HG03095 (cell line): ENCODE data around the gene SLC7A14.
A peak's percentile ranks its signal among the peaks of the same experiment; 100 is the strongest.
"Not testable (repeated sequence)": the region's sequence is repeated elsewhere in the genome, so short reads cannot be mapped to it uniquely, and the experiment has no call there.

Experiments used
- ATAC-seq: cut with Tn5 transposase; IDR thresholded peaks from one replicate; pipeline ENCODE4 v1.9.1; 2021; ENCODE audit warnings: moderate library complexity; ENCODE audit not compliant: unreplicated experiment

SLC7A14 gene

DNA sequence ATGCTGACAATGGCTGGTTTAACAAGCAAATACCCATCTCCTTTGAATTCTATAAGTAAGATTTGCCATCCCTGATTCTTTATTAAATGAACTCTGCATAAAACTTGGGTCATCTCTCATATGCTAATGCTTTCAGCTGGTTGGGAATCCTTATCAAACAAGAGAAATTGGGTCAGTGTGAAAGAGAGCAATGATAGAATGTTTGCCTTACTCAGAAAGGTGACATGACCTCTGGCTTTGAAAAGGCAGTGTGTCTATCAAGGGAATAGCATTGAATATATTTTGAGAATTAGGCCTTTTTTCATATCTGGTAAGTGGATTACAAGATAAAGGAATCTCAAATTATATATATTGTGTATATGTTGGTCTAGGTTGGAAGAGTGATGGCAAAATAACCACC, 8.7 kb upstream of the SLC7A14 start:
- ATAC-seq, result no peak

DNA sequence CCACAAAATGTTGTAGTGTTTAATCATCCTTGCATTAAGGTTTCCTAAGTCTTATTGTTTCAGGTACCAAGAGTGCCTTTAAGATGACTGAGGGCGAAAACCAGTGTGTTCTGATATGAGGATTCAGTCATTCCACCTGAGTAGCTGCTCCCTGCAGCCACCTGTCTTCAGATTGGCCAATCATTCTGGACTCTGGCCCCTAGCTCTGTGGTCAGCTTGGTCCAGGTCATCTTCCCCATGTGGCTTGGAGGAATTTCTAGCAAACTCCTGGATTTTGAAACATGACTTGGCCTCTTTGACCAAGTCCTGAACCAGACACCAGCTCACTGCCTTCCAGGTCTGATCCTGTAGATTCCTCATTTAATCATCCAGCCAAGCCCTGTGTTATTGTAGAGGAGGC, 7.8 kb upstream of the SLC7A14 start:
- no peak for ATAC-seq

DNA sequence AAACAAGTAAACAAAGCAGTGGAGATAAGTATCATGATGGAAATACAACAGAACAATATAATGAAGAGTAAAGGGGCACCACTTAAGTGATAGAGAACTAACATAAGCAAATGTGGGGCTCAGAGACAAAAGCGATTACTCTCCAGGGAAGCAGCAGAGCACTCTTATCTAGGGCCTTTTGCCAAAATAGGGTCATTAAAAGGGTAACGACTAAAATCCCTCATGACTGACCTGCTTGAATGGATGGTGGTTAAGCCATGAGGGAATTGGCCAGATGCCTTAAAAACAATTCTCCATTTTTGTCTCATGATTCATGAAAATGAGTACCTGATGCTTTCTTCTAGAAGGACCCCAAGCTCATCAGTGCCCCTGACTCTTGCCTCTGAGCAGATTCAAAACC, 3.2 kb upstream of the SLC7A14 start:
- no peak for ATAC-seq

DNA sequence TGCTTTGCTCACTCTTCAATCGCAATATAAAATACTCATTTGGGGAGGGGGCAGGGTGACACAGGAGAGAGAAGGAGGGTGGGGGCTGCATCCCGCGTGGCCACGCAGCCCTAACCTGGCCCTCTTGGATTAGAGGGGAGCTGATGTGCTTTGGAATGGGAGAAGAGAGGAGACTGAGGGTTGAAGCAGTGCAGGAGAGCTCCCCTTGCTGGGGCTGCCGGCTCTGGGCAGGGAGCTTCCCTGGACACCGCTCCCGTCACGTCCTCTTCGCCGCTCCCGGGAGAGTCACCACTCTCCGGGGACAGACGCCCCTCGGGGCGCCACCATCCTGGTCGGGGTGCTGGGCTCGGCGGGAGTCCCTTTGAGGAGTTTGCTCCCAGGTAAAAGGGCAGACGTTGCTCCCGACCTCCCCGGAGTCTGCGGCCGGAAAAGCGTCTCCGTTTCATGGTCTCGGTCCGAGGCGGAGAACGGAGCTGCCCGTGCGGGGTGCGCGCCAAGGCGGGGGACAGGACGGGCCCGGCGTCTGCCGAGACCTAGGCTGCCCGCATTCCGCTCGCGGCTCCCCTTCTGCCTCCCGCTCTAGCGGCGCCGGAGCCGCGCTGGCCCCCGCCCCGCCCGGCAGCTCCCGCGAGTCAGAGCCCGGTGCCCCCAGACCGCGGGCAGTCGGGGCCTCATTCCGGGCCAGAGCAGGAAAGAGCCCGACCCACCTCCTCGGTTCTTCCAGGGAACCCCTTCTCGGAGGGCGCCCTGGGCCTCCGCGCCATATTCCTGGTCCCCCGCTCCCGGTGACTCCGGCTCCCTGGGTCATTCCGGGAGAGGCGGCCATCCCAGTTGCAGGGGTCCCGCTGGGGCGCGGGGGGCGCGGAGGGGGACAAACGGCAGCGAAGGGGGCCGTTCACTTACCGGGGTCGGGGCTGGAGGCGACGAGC, 603 bp downstream of the SLC7A14 start:
- no peak for ATAC-seq

DNA sequence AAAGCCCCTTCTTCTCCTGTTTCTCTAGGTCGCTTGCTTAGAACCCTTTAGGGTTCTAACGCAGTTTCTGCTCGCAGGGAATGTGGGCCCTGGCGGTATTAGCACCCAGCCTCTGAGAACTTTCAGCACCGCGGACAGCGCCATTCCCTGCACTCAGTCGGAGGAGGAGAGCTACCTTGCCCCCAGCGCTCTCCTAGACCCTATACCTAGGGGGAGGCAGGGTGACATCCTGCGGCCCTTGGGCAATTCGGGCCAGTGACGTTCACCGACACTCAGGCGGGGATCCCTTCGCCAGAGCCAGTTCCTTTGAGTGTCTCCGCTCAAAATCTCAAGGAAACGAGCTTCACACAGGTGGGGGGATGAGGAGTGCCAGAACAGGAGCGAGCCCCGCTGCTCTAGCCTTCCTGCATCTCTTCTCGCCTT, 1.3 kb downstream of the SLC7A14 start:
- no peak for ATAC-seq

DNA sequence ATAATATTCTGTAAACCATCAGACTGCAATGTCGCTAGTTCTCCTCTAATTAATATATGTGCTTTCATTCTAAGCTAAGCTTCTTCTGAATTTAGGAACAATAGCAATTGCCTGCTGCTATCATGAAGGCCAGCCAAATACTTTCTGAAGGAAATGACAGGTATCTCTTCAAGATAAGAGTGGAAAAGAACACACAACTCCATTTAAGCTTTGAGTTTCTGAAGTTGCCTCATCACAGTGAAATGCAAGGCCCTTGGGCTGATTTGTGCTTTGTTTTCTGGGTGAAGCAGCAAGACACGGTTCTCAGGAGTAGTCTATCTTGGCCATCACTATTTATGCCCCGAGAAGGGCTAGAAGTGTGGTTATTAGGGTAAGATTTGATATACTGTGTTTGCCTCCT, 6.2 kb downstream of the SLC7A14 start:
- ATAC-seq, result no peak

DNA sequence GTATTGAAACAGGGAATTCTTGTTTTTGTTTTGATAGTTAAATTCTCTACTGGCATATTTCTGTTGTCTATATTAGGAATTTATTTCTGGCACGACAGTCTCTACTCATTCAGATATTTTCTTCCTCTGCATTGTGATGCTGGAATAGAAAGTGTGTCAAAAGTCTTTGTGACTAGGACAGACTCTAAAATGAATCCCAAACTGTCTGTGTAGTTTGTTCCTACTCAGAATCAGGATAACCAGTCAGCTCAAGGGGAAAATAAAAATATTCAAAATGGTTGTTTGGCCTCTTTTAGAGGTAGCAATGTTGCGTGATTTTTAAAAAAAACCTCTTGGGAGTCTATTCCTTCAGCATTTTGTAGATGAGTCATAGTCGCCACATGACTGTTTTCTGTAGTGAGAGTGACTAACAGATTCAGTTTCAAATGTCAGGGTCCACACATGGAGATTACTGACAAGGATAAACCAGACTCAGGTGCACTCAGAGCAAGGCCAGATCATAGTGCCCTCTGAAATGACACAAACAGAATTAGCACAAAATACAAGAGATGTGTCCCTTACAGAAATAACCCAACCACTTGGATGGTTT, 13.1 kb downstream of the SLC7A14 start:
- ATAC-seq, result peak; percentile 98

DNA sequence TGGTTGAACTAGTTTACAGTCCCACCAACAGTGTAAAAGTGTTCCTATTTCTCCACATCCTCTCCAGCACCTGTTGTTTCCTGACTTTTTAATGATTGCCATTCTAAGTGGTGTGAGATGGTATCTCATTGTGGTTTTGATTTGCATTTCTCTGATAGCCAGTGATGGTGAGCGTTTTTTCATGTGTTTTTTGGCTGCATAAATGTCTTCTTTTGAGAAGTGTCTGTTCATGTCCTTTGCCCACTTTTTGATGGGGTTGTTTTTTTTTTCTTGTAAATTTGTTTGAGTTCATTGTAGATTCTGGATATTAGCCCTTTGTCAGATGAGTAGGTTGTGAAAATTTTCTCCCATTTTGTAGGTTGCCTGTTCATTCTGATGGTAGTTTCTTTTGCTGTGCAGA, 18.3 kb downstream of the SLC7A14 start:
- not testable (repeated sequence) for ATAC-seq

DNA sequence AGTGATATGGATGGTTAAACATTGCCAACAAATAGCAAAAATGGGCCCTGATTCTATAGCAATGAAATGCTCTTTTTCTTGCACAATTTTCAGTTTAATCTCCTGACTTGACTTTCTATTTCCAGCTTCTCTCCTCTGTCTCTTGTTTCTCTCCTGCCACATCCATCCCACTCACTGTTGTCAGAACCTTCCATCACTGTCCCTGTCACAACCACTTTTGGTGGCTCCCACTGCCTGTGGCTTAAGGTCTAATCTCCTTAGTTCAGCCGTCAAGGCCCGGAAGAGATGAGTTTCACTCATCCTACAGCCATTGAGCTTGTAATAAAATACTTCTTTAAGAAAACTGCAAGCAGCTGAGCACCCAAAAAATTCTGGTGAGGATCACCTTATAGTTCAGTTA, 19.5 kb downstream of the SLC7A14 start:
- no peak for ATAC-seq

DNA sequence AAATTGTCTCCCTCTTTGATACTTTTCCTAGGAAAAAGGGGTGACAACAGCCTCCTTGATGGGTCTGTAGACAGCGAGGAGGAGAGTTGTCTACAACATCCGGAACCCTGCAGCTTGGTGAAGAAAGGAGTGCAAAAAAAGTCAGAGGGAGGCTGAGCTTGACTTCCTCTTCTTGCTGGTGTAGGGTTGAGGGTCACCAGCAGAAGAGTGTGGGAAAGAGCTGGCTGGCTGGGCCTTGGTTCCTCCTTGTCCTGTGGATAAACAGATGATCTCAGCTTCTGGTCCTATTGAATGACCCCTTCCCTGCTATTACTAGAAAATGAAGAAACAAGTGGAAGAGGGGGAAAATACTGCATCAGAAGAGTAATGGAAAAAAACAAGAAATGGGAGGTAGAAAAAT, 20.4 kb downstream of the SLC7A14 start:
- no peak for ATAC-seq

DNA sequence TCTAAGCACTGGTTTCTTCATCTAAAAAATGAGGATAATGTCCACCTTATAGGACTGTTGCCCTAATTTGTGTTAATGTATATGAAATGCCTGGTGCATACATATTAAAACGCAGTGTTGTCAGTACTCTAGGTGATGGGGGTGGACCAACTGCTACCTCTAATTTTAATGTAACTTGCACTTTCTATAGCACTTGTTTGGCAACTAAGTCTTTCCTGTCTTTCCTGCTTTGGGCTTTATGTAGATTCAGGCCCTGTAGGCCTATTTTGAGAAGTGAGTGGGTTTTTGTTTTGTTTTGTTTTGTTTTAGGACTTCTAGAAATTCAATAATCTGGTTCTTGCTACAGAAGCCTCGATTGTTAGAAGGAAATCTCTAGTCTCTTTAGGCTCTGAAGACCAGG, 21.2 kb downstream of the SLC7A14 start:
- peak; percentile 35 for ATAC-seq

DNA sequence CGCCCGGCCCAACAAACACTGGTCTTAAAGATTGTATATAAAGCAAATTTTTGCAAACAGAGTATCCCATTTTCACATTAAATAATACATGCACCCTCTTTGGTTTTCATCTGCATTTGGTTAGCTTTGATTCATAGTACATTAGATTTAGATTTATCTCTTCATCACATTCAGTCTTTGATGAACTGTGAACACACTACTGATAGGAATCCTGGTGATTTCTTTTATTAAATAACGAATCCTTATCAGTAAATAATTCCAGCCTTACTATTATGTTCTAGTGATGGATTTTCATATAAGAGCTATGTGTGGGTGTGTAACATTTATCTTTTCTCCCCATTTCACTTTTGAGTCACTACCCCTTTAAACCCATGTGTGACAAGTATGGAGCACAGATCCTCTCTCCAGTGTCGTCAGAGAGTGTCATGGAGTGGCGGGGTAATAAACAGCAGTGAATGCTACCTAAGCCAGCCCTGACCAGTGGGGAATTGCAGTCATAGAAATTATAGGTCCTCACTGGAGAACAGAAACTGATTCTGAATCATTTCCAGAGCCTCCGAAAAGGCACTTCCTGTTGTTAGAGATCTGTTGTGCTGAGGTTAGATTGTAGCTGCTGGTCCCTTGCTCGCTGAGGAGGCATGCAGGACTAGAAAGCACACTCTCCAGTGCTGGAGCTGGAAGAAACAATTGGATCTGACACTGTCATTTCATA, 22.0 kb downstream of the SLC7A14 start:
- peak; percentile 86 for ATAC-seq

DNA sequence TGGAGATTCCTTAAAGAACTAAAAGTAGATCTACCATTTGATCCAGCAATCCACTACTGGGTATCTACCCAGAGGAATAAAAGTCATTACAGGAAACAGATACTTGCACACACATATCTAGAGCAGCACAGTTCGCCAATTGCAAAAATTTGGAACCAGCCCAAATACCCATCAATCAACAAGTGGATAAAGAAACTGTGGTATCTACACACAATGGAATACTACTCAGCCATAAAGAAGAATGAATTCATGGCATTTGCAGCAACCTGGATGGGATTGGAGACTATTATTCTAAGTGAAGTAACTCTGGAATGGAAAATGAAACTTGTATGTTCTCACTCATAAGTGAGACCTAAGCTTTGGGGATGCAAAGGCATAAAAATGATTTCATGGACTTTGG, 23.8 kb downstream of the SLC7A14 start:
- no peak for ATAC-seq

DNA sequence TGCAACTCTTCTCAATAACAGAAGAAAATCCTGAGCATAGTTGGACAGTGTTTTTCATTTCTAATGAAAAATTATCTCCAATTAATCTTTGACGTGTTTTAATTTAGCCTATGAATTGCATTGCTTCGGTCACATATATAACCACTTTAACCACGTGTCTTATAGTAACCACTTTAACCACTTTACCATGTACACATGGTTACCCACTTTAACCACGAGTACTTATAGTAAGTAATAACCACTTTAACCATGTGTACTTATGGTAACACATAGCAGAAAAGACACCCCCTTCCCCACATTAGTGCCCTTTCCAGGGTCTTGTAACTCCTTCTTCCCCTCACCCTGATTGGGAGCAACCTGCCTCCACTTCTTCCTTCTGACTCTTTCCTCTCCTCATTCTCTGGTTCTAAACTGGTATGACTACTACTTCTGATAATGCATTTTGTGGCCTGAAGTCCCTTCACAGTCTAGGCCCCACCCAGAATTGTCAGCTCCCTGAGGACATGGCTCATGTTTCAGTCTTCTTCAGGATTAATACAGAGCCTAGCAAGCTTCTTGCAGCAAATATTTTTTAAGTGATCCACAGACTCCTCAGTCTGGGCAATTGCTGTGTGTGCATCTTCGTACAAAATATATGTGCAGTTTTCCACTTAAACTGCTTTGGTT, 25.0 kb downstream of the SLC7A14 start:
- ATAC-seq, result no peak

DNA sequence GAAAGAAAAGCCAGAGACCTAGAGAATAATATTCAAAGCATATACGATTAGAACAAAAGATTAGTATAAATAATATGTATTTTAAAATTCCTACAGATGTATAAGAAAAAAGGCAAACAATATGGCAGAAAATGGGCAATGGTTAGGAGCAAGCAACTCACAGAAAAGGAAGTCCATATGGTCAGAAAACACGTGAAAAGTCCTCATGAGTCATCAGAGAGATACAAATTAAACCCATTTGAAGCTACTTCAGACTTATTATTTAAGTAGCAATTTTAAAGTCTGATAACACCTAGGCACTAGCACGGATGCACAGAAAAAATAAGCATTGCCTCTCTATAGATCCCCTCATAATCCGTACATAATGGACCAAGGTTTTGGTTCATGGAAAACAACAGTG, 25.6 kb downstream of the SLC7A14 start:
- ATAC-seq, result no peak

DNA sequence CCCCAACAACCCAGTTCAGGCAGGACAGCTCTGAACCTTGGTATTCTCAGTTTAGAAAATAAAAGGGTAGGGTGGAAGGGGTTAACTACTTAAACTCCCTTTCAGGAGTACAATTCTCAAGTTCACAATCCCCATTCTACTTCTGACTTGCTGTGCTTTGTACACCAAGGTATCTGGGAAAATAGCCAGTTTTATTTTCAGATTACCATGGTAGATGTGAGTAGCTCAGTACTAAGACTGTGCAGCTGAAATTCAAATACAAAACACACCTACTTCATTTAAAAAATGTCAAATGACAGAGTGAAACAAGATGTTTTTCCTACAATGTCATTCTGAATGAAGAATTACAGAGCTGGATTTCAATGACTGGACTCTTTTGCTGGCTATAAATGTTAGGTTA, 27.4 kb downstream of the SLC7A14 start:
- ATAC-seq, result no peak

DNA sequence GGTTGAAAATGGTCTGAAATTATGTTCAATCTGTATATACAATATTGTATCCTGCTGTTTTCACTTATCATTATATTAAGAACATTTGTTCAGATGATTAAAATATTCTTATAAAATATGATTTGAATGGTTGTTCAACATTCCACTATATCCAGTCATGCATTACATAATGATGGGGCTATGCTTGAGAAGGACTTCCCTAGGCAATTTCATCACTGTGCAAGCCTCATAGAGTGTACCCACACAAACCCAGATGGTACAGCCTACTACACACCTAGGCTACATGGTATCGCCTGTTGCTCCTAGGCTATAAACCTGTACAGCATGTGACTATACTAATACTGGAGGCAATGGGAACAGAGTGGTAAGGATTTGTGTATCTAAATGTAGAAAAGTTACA, 30.5 kb downstream of the SLC7A14 start:
- no peak for ATAC-seq

DNA sequence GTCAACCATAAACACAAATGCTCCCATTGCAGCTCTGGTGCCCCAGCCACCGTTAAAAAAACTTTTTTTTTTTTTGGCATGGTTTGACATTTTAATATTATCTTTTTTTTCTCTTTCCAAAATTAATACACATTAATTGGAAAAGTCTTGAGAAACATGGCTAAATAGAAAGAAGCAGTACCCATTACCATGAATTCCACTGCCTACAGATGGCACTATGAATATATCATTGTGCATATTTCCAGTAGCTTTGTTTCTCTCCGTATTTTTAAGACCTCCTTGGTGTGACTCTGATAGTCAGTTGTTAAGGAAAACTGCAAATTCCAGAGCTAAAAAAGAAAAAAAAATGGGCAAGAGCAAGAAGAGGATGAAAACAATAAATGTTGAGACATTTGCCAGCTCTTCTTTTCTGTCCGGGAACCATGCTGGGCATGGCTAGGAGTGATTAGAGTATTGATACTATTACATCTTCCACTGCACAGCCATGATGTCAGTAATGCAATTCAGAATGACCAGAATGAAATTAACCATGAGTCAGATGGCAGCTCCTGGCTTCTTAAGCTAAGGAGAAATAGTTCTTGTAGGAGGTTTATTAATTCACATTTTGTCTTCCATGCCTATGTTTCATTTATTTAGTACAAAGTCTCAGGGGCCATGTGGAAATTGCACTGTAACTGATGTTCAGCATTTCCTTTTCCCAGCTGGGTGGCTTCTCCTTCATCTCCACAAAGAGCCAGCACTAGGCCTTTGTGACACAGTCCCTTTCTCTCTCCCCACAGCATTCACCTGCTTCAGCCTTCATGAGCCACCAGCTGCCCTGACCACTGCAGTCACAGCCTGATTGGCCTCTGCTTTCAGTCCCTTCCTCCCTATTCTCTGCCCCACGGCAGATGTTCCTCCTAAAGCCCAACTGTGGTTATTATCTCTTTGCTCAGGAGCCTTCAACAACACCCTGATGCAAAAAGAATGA, 31.8 kb downstream of the SLC7A14 start:
- ATAC-seq, result no peak

DNA sequence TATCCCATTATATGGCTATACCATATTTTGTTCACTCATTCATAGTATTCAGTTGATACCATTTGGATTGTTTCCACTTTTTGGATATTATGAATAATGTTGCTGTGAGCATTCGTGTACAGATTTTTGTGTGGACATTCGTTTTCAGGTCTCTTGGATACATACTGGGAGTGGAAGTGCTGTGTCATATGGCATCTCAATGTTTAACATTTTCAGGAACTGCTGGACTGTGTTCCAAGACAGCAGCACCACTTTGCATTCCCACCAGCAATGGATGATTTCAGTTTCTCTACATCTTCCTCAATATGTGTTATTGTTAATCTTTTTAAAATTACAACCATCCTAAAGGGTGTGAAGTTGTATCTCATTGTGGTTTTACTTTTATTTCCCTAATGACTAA, 34.6 kb downstream of the SLC7A14 start:
- ATAC-seq, result no peak

DNA sequence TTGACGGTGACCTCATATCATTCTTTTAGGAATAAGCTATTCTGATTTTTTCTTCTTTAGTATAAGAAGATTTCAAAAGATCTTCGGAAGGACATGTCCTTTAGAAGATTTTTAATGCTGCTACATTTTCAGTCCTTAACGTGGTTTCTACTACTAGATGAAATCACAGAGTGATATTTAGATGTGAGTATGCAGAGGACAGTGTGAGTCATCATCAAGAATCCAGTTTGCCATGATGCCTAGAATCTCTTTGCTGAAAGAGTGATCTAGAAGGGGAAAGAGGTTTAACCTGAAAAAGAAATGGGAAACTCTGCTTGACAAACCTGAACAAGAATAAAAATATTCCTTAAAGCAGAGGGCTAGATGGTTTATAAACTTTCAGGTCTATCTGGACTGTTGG, 43.2 kb downstream of the SLC7A14 start:
- no peak for ATAC-seq
